IMR-90 (cell line): ENCODE measurements around the gene IL1R2. TPM values are rescaled to one million over a fixed set of nuclear protein-coding genes. Genes with fewer than 3 reads are reported as not detected.

ENCODE experiments used
- ATAC-seq: fragments of 200-7000 bp; cut with Tn5 transposase; 2 replicates; pipeline ENCODE4 v1.9.1; 2020; ENCODE audit warnings: low read depth, mild to moderate bottlenecking, moderate library complexity
- BruUV-seq: library from RNA; stranded (reverse); fragments of 400-500 nt; replicated peaks from 2 replicates; lab custom pipeline; 2021; lab: Mats Ljungman, UMichigan
- CTCF ChIA-PET: fragments of 300-600 bp; formaldehyde crosslinking; extraction: SDS; loops from one replicate; lab custom pipeline; 2021; ENCODE audit warnings: antibody characterized with exemption; lab: Yijun Ruan, JAX
- POLR2A ChIA-PET: fragments of 300-600 bp; sonication (Branson Sonifier 250); formaldehyde crosslinking; loops from one replicate; lab custom pipeline; 2022; ENCODE audit warnings: antibody characterized with exemption; ENCODE audit not compliant: unreplicated experiment; lab: Charles Lee
- DNase-seq: peaks from one replicate; pipeline ENCODE4 v3.0.0; 2013
- H2AFZ ChIP-seq: replicated peaks from 2 replicates; pipeline ENCODE3; 2013; ENCODE audit warnings: low read length, mild to moderate bottlenecking; ENCODE audit not compliant: poor library complexity
- H2AK5ac ChIP-seq: 2 replicates; pipeline ENCODE4 v1.6.1; 2013; ENCODE audit warnings: low read depth, low read length, inconsistent platforms
- H2AK9ac ChIP-seq: replicated peaks from 2 replicates; pipeline ENCODE3; 2013; ENCODE audit warnings: mild to moderate bottlenecking, low read depth, low read length, moderate library complexity; ENCODE audit not compliant: poor library complexity
- H2BK120ac ChIP-seq: 2 replicates; pipeline ENCODE4 v1.6.1; 2013; ENCODE audit warnings: low read depth, low read length, inconsistent platforms
- H2BK15ac ChIP-seq: 3 replicates; pipeline ENCODE4 v1.6.1; 2013; ENCODE audit warnings: low read depth, low read length, inconsistent platforms
- H2BK20ac ChIP-seq: 2 replicates; pipeline ENCODE4 v1.6.1; 2013; ENCODE audit warnings: low read depth, mild to moderate bottlenecking, inconsistent platforms, low read length, moderate library complexity
- H2BK5ac ChIP-seq: 2 replicates; pipeline ENCODE4 v1.6.1; 2013; ENCODE audit warnings: mild to moderate bottlenecking, low read depth, low read length, inconsistent platforms; ENCODE audit not compliant: poor library complexity, severe bottlenecking
- H3K14ac ChIP-seq: replicated peaks from 2 replicates; pipeline ENCODE4 v1.6.1; 2013; ENCODE audit warnings: low read depth, low read length, inconsistent platforms
- H3K18ac ChIP-seq: 2 replicates; pipeline ENCODE4 v1.6.1; 2013; ENCODE audit warnings: low read depth, low read length, control low read depth
- H3K23ac ChIP-seq: 2 replicates; pipeline ENCODE4 v1.6.1; 2013; ENCODE audit warnings: low read depth, low read length, inconsistent platforms
- H3K27ac ChIP-seq: 2 replicates; pipeline ENCODE4 v1.5.1; 2013; ENCODE audit warnings: mild to moderate bottlenecking, control low read depth, low read length; ENCODE audit not compliant: insufficient read depth
- H3K27me3 ChIP-seq: 2 replicates; pipeline ENCODE4 v1.6.1; 2013; ENCODE audit warnings: low read length; ENCODE audit not compliant: control insufficient read depth, insufficient read depth
- H3K36me3 ChIP-seq: 2 replicates; pipeline ENCODE4 v1.6.1; 2013; ENCODE audit warnings: low read length, mixed read lengths; ENCODE audit not compliant: control insufficient read depth, insufficient read depth
- H3K4ac ChIP-seq: 2 replicates; pipeline ENCODE4 v1.6.1; 2013; ENCODE audit warnings: low read depth, low read length, inconsistent platforms
- H3K4me1 ChIP-seq: 2 replicates; pipeline ENCODE4 v1.6.1; 2013; ENCODE audit warnings: low read length, mixed read lengths; ENCODE audit not compliant: control insufficient read depth, insufficient read depth
- H3K4me2 ChIP-seq: 2 replicates; pipeline ENCODE4 v1.6.1; 2013; ENCODE audit warnings: low read depth, mild to moderate bottlenecking, control low read depth, low read length, moderate library complexity
- H3K4me3 ChIP-seq: 2 replicates; pipeline ENCODE4 v1.5.1; 2013; ENCODE audit warnings: low read depth, mild to moderate bottlenecking, control low read depth, low read length, moderate library complexity; ENCODE audit not compliant: insufficient read depth
- H3K56ac ChIP-seq: 2 replicates; pipeline ENCODE4 v1.6.1; 2013; ENCODE audit warnings: low read length, inconsistent platforms; ENCODE audit not compliant: insufficient read depth; ENCODE audit errors: extremely low read depth
- H3K79me1 ChIP-seq, 2 experiments: 2 replicates each; pipeline ENCODE4 v1.6.1; 2013; ENCODE audit warnings: low read length in 2 of 2, inconsistent platforms in 1 of 2, low read depth in 1 of 2
- H3K9ac ChIP-seq: 2 replicates; pipeline ENCODE4 v1.6.1; 2013; ENCODE audit warnings: low read depth, low read length, control low read depth
- H3K9me1 ChIP-seq: 2 replicates; pipeline ENCODE4 v1.6.1; 2013; ENCODE audit warnings: low read length, inconsistent platforms; ENCODE audit not compliant: insufficient read depth
- H3K9me3 ChIP-seq: 2 replicates; pipeline ENCODE4 v1.6.1; 2013; ENCODE audit warnings: low read length; ENCODE audit not compliant: control insufficient read depth, insufficient read depth
- H4K20me1 ChIP-seq: 2 replicates; pipeline ENCODE4 v1.6.1; 2013; ENCODE audit warnings: low read length, inconsistent platforms; ENCODE audit not compliant: insufficient read depth
- H4K5ac ChIP-seq: 2 replicates; pipeline ENCODE4 v1.6.1; 2013; ENCODE audit warnings: mild to moderate bottlenecking, low read depth, low read length, control low read depth
- H4K8ac ChIP-seq, 2 experiments: 2 replicates each; pipeline ENCODE4 v1.6.1; 2013; ENCODE audit warnings: low read depth in 2 of 2, low read length in 2 of 2, control low read depth in 1 of 2, inconsistent platforms in 1 of 2
- H4K91ac ChIP-seq: 2 replicates; pipeline ENCODE4 v1.6.1; 2013; ENCODE audit warnings: low read depth, low read length, inconsistent platforms; ENCODE audit not compliant: insufficient read depth
- CEBPB ChIP-seq: IDR thresholded peaks from 2 replicates; pipeline ENCODE4 v1.6.1; 2012; ENCODE audit warnings: low read depth, low read length, improper control_type of control experiment
- CHD1 ChIP-seq: IDR thresholded peaks from 2 replicates; pipeline ENCODE4 v1.6.1; 2012; ENCODE audit warnings: low read depth, low read length, improper control_type of control experiment
- FOS ChIP-seq: fragments of 150-350 bp; IDR thresholded peaks from 2 replicates; pipeline ENCODE4 v1.6.1; 2016; ENCODE audit warnings: low read depth, low read length
- MAZ ChIP-seq: IDR thresholded peaks from 2 replicates; pipeline ENCODE4 v1.6.1; 2012; ENCODE audit warnings: low read depth, mild to moderate bottlenecking, low read length, improper control_type of control experiment, moderate library complexity, borderline replicate concordance
- RAD21 ChIP-seq: IDR thresholded peaks from 2 replicates; pipeline ENCODE4 v1.6.1; 2012; ENCODE audit warnings: low read length, improper control_type of control experiment
- WGBS, 2 experiments: methylation state at CpG; one replicate each; pipeline versions ENCODE4 v1.1.5 to v1.1.7; 2013; ENCODE audit warnings: missing lambda C conversion rate in 2 of 2; ENCODE audit not compliant: insufficient read length in 1 of 2; ENCODE audit errors: extremely low coverage in 2 of 2; 5-methylcytosine and 5-hydroxymethylcytosine counted together
- dilution Hi-C: fragments of 300-500 bp; cut with HindIII; formaldehyde crosslinking; loops from one replicate; pipeline ENCODE4 v1.14.3; 2018; ENCODE audit warnings: low sequenced_read_pairs; ENCODE audit not compliant: unreplicated experiment
- in situ Hi-C: fragments of 300-500 bp; cut with MboI; formaldehyde crosslinking; loops from 3 replicates; pipeline ENCODE4 v1.14.3; 2019; ENCODE audit warnings: low sequenced_read_pairs, inconsistent platforms, mixed read lengths
- intact Hi-C: fragments of 100-400 bp; cut with micrococcal nuclease; formaldehyde crosslinking; loops from 2 replicates; pipeline ENCODE4 v1.10.0; 2022
- polyA plus RNA-seq, 3 experiments: library from polyadenylated mRNA; depleted of rRNA; stranded (reverse); fragments of >200 nt; gene quantifications; 2 replicates each; pipeline ENCODE4 v1.2.3, GENCODE V29; 2012; ENCODE audit warnings: low replicate concordance in 1 of 3
- total RNA-seq: library from RNA; depleted of rRNA; stranded (reverse); fragments of >200 nt; gene quantifications from 2 replicates; pipeline ENCODE4 v1.2.3, GENCODE V29; 2012

Gene IL1R2
- total and polyA plus RNA-seq, 2 of the 4 experiments (the other 2 are of a cell fraction): not detected

DNA sequence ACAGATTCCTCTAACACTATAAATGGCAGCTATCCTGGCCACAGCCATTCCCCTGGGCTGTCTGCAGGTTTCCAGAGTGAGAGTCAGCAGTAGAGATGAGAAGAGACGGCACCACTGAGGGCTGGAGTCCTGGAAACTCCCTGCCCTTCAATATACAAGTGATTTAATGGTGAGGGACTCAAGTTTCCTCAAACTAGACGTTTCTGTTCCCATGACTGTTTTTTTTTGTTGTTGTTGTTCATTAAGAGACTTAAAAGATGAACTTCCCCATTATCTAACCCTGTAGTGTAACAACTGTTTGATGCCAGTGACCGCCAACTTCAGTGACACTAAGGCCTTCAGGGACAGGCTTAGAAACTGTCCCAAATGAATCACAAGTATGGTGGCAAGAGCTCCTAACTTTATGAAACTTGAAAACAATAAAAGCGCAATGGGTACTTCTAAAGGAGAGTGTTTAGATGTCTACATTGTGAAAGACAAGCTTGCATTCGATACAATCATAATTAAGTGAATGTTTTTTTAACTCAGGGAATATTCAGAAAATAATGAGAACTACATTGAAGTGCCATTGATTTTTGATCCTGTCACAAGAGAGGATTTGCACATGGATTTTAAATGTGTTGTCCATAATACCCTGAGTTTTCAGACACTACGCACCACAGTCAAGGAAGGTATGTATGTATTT is 34.0 kb downstream of the IL1R2 start (continued):
- no peak for TF ChIP-seq MAZ
- no peak for TF ChIP-seq RAD21

DNA sequence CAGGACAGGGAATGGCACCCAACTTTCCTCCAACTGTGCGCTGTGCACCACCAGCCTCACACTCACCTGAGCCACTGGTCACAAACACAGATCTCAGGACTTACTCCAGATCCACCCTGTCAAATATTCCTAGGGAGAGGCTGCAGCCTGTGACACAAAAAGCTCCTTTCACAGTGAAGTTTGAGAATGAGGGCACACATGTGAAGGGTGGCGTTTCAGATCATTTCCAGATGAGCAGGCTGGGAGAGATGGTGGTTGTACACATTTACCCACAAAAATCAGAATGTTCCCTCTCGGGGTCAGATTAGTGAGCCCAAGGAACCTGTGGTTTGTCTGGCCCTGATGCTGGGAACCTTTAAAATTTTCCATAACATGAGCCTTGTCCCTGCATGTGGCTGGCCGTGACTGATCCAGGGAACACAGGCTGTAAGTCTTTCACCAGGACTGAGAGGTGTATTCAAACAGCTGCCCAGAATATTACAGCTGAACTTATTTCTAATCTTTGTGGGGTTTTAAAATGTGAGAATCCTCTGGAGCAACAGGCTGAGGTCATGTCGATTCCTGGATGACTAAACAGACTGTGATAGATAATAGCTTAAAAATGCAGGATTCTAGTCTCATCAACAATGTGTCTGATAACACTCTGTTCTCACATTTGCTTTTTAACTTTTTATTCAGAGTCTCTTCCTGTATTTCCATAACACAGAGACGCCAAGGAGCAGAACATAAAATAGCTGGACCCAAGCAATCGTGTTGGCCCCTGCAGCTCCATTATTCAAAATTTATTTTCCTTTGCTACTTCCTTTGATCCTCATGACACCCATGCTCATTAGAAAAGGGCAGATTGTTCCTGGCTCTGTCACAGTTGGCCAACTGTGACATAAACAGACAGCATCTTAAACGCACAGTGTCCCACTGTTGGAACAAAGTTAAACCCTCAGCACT is 35.5 kb downstream of the IL1R2 start:
- intact Hi-C loops: no loop called here

More for the DNA sequence above, 35.5 kb downstream of the IL1R2 start:
- Histone ChIP-seq H3K27ac (peak overlapping the region; percentile 67), H4K91ac (peak overlapping the region; percentile 77), H3K4ac (peak overlapping the region; percentile 73), H3K14ac (peak overlapping the region; percentile 78), H2AFZ (peak overlapping the region; percentile 74), H2BK20ac (peak overlapping the region; percentile 91), H3K23ac (peak overlapping the region; percentile 62), H3K9me1 (peaks cover 12% of the 10 kb centered on the region), H3K79me1 (no peaks in the 10 kb centered on the region; a peak in 1 of 4 replicates), H4K20me1 (no peaks in the 10 kb centered on the region), H3K9me3 (no peaks in the 10 kb centered on the region), H3K4me1 (peaks cover 14% of the 10 kb centered on the region), H2BK15ac (peak overlapping the region; percentile 91), H2AK9ac (peak overlapping the region; percentile 89), H3K18ac (peak overlapping the region; percentile 92), H3K4me3 (no peak overlapping the region), H3K56ac (no peak overlapping the region), H3K9ac (peak overlapping the region; percentile 10; the same call in 1 of the 2 replicates), H2BK120ac (peak overlapping the region; percentile 62), H3K27me3 (no peaks in the 10 kb centered on the region), H4K5ac (peak overlapping the region; percentile 89), H2AK5ac (peak overlapping the region; percentile 60), H2BK5ac (peak overlapping the region; percentile 56), H3K36me3 (no peaks in the 10 kb centered on the region), H4K8ac (peak overlapping the region; percentile 14 to 71), H3K4me2 (peak overlapping the region; percentile 40)
- DNase-seq (peak; percentile 88), ATAC-seq (peak; percentile 83)
- no TSS peak for BruUV-seq
- dilution Hi-C loops: no loop called here
- in situ Hi-C loops: loop anchor here (10.0 kb wide), 1 partner anchor 117 kb away; the partner anchor contains the start of gene IL1R1
- no CpG with 5 or more reads among the region's 8 CpGs for WGBS, 2 experiments
- TF ChIP-seq CEBPB (peak; percentile 81), RAD21 (peak; percentile 1; the same call in 1 of the 2 replicates), CHD1 (no peak), FOS (peak; percentile 41; the same call in 1 of the 2 replicates)
- CTCF ChIA-PET: interaction anchor here (0.7 to 3.1 kb wide), 5 partner anchors 21 to 213 kb away, joined by 3 to 17 read pairs (median 5); partner anchors contain the start of gene IL1R1
- POLR2A ChIA-PET: no interaction called here
